MM.1S (cell line): Measurements from ENCODE around the gene SRCIN1.

ENCODE experiments used
- EZH2 ChIP-seq: fragments of 300-600 bp; sonication (generic); optimal IDR thresholded peaks from 2 replicates; pipeline ENCODE3; 2017; ENCODE audit warnings: low read depth, mild to moderate bottlenecking, antibody characterized with exemption, low read length, mixed read lengths
- EZH2phosphoT487 ChIP-seq: fragments of 300-600 bp; sonication (generic); IDR thresholded peaks from 2 replicates; pipeline ENCODE4 v1.6.1; 2018; ENCODE audit warnings: antibody characterized with exemption, low read length
- TF ChIP-seq, protein P1 (sequence below): fragments of 300-600 bp; sonication (generic); IDR thresholded peaks from 2 replicates; pipeline ENCODE4 v1.5.1; 2016; ENCODE audit warnings: antibody characterized with exemption, low read length, mixed read lengths

- TF ChIP-seq EZH2 (no peak), EZH2phosphoT487 (no peak)
- TF ChIP-seq, protein P1, sequence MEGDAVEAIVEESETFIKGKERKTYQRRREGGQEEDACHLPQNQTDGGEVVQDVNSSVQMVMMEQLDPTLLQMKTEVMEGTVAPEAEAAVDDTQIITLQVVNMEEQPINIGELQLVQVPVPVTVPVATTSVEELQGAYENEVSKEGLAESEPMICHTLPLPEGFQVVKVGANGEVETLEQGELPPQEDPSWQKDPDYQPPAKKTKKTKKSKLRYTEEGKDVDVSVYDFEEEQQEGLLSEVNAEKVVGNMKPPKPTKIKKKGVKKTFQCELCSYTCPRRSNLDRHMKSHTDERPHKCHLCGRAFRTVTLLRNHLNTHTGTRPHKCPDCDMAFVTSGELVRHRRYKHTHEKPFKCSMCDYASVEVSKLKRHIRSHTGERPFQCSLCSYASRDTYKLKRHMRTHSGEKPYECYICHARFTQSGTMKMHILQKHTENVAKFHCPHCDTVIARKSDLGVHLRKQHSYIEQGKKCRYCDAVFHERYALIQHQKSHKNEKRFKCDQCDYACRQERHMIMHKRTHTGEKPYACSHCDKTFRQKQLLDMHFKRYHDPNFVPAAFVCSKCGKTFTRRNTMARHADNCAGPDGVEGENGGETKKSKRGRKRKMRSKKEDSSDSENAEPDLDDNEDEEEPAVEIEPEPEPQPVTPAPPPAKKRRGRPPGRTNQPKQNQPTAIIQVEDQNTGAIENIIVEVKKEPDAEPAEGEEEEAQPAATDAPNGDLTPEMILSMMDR = no peak
Measured at GRCh38 chr17:38544839-38545209, 60.9 kb downstream of the SRCIN1 start.
